Adipocyte (in vitro differentiated cells): Measurements from ENCODE around the gene DCTN1.

Source experiments
- DNase-seq: peaks from one replicate; pipeline ENCODE4 v3.0.0-alpha.2; 2015; ENCODE audit warnings: low read depth
- H3K27me3 ChIP-seq: replicated peaks from 2 replicates; pipeline ENCODE4 v1.7.0; 2013; ENCODE audit warnings: mild to moderate bottlenecking, low read length, moderate library complexity; ENCODE audit not compliant: control insufficient read depth, insufficient read depth
- H3K36me3 ChIP-seq: 2 replicates; pipeline ENCODE4 v1.7.0; 2013; ENCODE audit warnings: low read length, mild to moderate bottlenecking, moderate library complexity; ENCODE audit not compliant: control insufficient read depth, insufficient read depth, severe bottlenecking
- H3K4me1 ChIP-seq: 2 replicates; pipeline ENCODE4 v1.7.0; 2013; ENCODE audit warnings: mild to moderate bottlenecking, low read length, moderate library complexity; ENCODE audit not compliant: control insufficient read depth, insufficient read depth
- H3K4me3 ChIP-seq: 2 replicates; pipeline ENCODE4 v1.7.0; 2013; ENCODE audit warnings: mild to moderate bottlenecking, low read length, moderate library complexity
- H3K9ac ChIP-seq: 2 replicates; pipeline ENCODE4 v1.7.0; 2013; ENCODE audit warnings: mild to moderate bottlenecking, low read length, moderate library complexity
- H3K9me3 ChIP-seq: 2 replicates; pipeline ENCODE4 v1.7.0; 2013; ENCODE audit warnings: mild to moderate bottlenecking, low read length, moderate library complexity; ENCODE audit not compliant: control insufficient read depth

The DCTN1 gene

GRCh38 chr2:74379851-74380789 is at the start of gene DCTN1:
Gene DCTN1, minus strand, starts transcription at chr2:74380311. Its CDS starts 274 bp downstream, at chr2:74380037.
- H3K4me3 ChIP-seq, result peak within 1 kb of the TSS; percentile 80
- peak; percentile 75 for DNase-seq
- no peaks in the 10 kb centered on the region for H3K9me3 ChIP-seq
- H3K36me3 ChIP-seq, result peaks cover 30% of the 10 kb centered on the region
- no peaks in the 10 kb centered on the region for H3K27me3 ChIP-seq
- peak within 1 kb of the TSS; percentile 86 for H3K9ac ChIP-seq
- peaks cover 55% of the 10 kb centered on the region for H3K4me1 ChIP-seq

- Histone ChIP-seq H3K27me3 (no peaks in the 10 kb centered on the region), H3K4me1 (no peaks in the 10 kb centered on the region), H3K9me3 (no peaks in the 10 kb centered on the region), H3K9ac (no peak overlapping the region), H3K4me3 (no peak overlapping the region), H3K36me3 (peaks cover 36% of the 10 kb centered on the region)
- no peak for DNase-seq
Observed at GRCh38 chr2:74428675-74429074, 48.6 kb upstream of the DCTN1 start.

GRCh38 chr2:74427551-74427950 is 47.4 kb upstream of the DCTN1 start:
- Histone ChIP-seq H3K9me3 (no peaks in the 10 kb centered on the region), H3K27me3 (no peaks in the 10 kb centered on the region), H3K4me1 (no peaks in the 10 kb centered on the region), H3K4me3 (no peak overlapping the region), H3K9ac (no peak overlapping the region), H3K36me3 (peaks cover 36% of the 10 kb centered on the region)
- DNase-seq, result no peak

- Histone ChIP-seq H3K9ac (no peak overlapping the region), H3K4me1 (peaks cover 9% of the 10 kb centered on the region), H3K36me3 (peaks cover 28% of the 10 kb centered on the region), H3K9me3 (no peaks in the 10 kb centered on the region), H3K4me3 (no peak overlapping the region), H3K27me3 (no peaks in the 10 kb centered on the region)
- DNase-seq, result no peak
Observed at GRCh38 chr2:74426181-74426758, 46.2 kb upstream of the DCTN1 start.

- no peak for DNase-seq
- Histone ChIP-seq H3K4me1 (peaks cover 14% of the 10 kb centered on the region), H3K27me3 (no peaks in the 10 kb centered on the region), H3K4me3 (no peak overlapping the region), H3K36me3 (peaks cover 27% of the 10 kb centered on the region), H3K9me3 (no peaks in the 10 kb centered on the region), H3K9ac (no peak overlapping the region)
Observed at GRCh38 chr2:74425523-74425922, 45.4 kb upstream of the DCTN1 start.

GRCh38 chr2:74424995-74425406 is 44.9 kb upstream of the DCTN1 start:
- peaks cover 14% of the 10 kb centered on the region for H3K4me1 ChIP-seq
- H3K4me3 ChIP-seq, result no peak overlapping the region
- H3K9ac ChIP-seq, result no peak overlapping the region
- DNase-seq, result no peak
- peaks cover 23% of the 10 kb centered on the region for H3K36me3 ChIP-seq
- no peaks in the 10 kb centered on the region for H3K9me3 ChIP-seq
- H3K27me3 ChIP-seq, result no peaks in the 10 kb centered on the region

- no peak for DNase-seq
- no peak overlapping the region for H3K4me3 ChIP-seq
- peaks cover 17% of the 10 kb centered on the region for H3K36me3 ChIP-seq
- H3K27me3 ChIP-seq, result no peaks in the 10 kb centered on the region
- peaks cover 14% of the 10 kb centered on the region for H3K4me1 ChIP-seq
- H3K9ac ChIP-seq, result no peak overlapping the region
- H3K9me3 ChIP-seq, result no peaks in the 10 kb centered on the region
Observed at GRCh38 chr2:74424139-74424992, 44.3 kb upstream of the DCTN1 start.

GRCh38 chr2:74423231-74424095 is 43.4 kb upstream of the DCTN1 start:
- H3K36me3 ChIP-seq, result peaks cover 10% of the 10 kb centered on the region
- H3K4me1 ChIP-seq, result peaks cover 14% of the 10 kb centered on the region
- DNase-seq, result no peak
- H3K9ac ChIP-seq, result no peak overlapping the region
- H3K9me3 ChIP-seq, result no peaks in the 10 kb centered on the region
- H3K4me3 ChIP-seq, result no peak overlapping the region
- no peaks in the 10 kb centered on the region for H3K27me3 ChIP-seq

- no peaks in the 10 kb centered on the region for H3K36me3 ChIP-seq
- H3K9ac ChIP-seq, result peak within 1 kb of the TSS; percentile 75
- H3K4me1 ChIP-seq, result peaks cover 14% of the 10 kb centered on the region
- no peaks in the 10 kb centered on the region for H3K9me3 ChIP-seq
- H3K4me3 ChIP-seq, result peak within 1 kb of the TSS; percentile 91
- peak; percentile 92 for DNase-seq
- H3K27me3 ChIP-seq, result no peaks in the 10 kb centered on the region
Observed at GRCh38 chr2:74421221-74421870, 41.2 kb upstream of the DCTN1 start, which contains the start of the genes C2orf81 and WDR54. Gene C2orf81, minus strand, starts transcription at chr2:74421619. Its CDS starts 59 bp downstream, at chr2:74421560. Gene WDR54, plus strand, starts transcription at chr2:74421730. Its CDS starts 424 bp downstream, at chr2:74422154.
